HG02981 (cell line): ENCODE results near the gene MEP1A.
"Not testable (repeated sequence)": the region's sequence is repeated elsewhere in the genome, so short reads cannot be mapped to it uniquely, and the experiment has no call there.

ENCODE experiments used
- ATAC-seq: cut with Tn5 transposase; IDR thresholded peaks from one replicate; pipeline ENCODE4 v1.9.1; 2021; ENCODE audit warnings: mild to moderate bottlenecking, moderate library complexity; ENCODE audit not compliant: unreplicated experiment

The MEP1A gene

GRCh38 chr6:46793138-46793537 is at the start of gene MEP1A:
MEP1A (plus strand) TSS chr6:46793389; CDS start chr6:46793399, 10 bp downstream.
- no peak for ATAC-seq

- ATAC-seq = no peak
These were observed 49.6 kb upstream of the MEP1A start for GRCh38 chr6:46743425-46744158.

- not testable (repeated sequence) for ATAC-seq
These were observed 48.9 kb upstream of the MEP1A start for GRCh38 chr6:46744159-46744725.

- no peak for ATAC-seq
These were observed 47.2 kb upstream of the MEP1A start for GRCh38 chr6:46745973-46746372.

- no peak for ATAC-seq
These were observed 46.5 kb upstream of the MEP1A start, which contains the start of gene ANKRD66 for GRCh38 chr6:46746696-46747095. ANKRD66 (plus strand) TSS chr6:46746933; CDS start chr6:46751949, 5,016 bp downstream.

GRCh38 chr6:46748940-46749503 is 44.2 kb upstream of the MEP1A start:
- no peak for ATAC-seq

- ATAC-seq = no peak
These were observed 43.5 kb upstream of the MEP1A start for GRCh38 chr6:46749731-46750130.

GRCh38 chr6:46751658-46752057 is 41.5 kb upstream of the MEP1A start:
- ATAC-seq = no peak

- ATAC-seq = no peak
These were observed 37.3 kb upstream of the MEP1A start for GRCh38 chr6:46755865-46756264.

- ATAC-seq = no peak
These were observed 36.5 kb upstream of the MEP1A start for GRCh38 chr6:46756469-46757213.

GRCh38 chr6:46757214-46757596 is 36.0 kb upstream of the MEP1A start:
- no peak for ATAC-seq

- ATAC-seq = no peak
These were observed 34.0 kb upstream of the MEP1A start for GRCh38 chr6:46758960-46759753.

GRCh38 chr6:46760925-46761324 is 32.3 kb upstream of the MEP1A start:
- no peak for ATAC-seq

- no peak for ATAC-seq
These were observed 29.7 kb upstream of the MEP1A start for GRCh38 chr6:46763466-46763865.

GRCh38 chr6:46764280-46764679 is 28.9 kb upstream of the MEP1A start:
- not testable (repeated sequence) for ATAC-seq

- no peak for ATAC-seq
These were observed 28.2 kb upstream of the MEP1A start for GRCh38 chr6:46764961-46765360.

GRCh38 chr6:46772016-46772415 is 21.2 kb upstream of the MEP1A start:
- no peak for ATAC-seq

GRCh38 chr6:46772762-46773161 is 20.4 kb upstream of the MEP1A start:
- no peak for ATAC-seq

- ATAC-seq = no peak
These were observed 19.9 kb upstream of the MEP1A start for GRCh38 chr6:46773201-46773855.

- not testable (repeated sequence) for ATAC-seq
These were observed 18.5 kb upstream of the MEP1A start for GRCh38 chr6:46774736-46775135.
